B cell (primary cell): Measurements from ENCODE around the gene PTX3. TPM values are rescaled to one million over a fixed set of nuclear protein-coding genes. Genes with fewer than 3 reads are reported as not detected.

Source experiments
- ATAC-seq: fragments of 200-7000 bp; cut with Tn5 transposase; one replicate; pipeline ENCODE4 v1.10.0; 2021; ENCODE audit warnings: low read depth, mild to moderate bottlenecking, moderate number of reproducible peaks, moderate library complexity
- CTCF ChIA-PET: fragments of 350-600 bp; sonication (Branson Sonifier 250); formaldehyde crosslinking; loops from one replicate; lab custom pipeline; 2021; ENCODE audit warnings: antibody characterized with exemption, inconsistent platforms; lab: Charles Lee
- POLR2A ChIA-PET: fragments of 350-600 bp; sonication (Branson Sonifier 250); formaldehyde crosslinking; loops from one replicate; lab custom pipeline; 2021; ENCODE audit warnings: antibody characterized with exemption; lab: Charles Lee
- DNase-seq: peaks from one replicate; pipeline ENCODE4 v3.0.0; 2013
- H2AFZ ChIP-seq: 2 replicates; pipeline ENCODE4 v1.6.1; 2012; ENCODE audit warnings: mild to moderate bottlenecking, low read depth, low read length; ENCODE audit not compliant: insufficient read depth, poor library complexity, severe bottlenecking
- H3K27ac ChIP-seq, 2 donors: 1 replicate in 1 of 2; 2 replicates in 1 of 2; pipeline ENCODE4 v1.5.1; 2012 to 2013; ENCODE audit warnings: low read length in 2 of 2, mild to moderate bottlenecking in 2 of 2, moderate library complexity in 1 of 2
- H3K27me3 ChIP-seq, 4 experiments: fragments of 200-600 bp in 1 of 4; sonication (generic) in 1 of 4; replicated peaks in 1 of 4; 1 replicate in 2 of 4; 2 replicates in 2 of 4; pipeline versions ENCODE4 v1.6.1 to v1.7.0; 2013 to 2016; ENCODE audit warnings: low read length in 3 of 4, mild to moderate bottlenecking in 2 of 4, mixed read lengths in 1 of 4, moderate library complexity in 1 of 4; ENCODE audit not compliant: insufficient read depth in 4 of 4, control insufficient read depth in 3 of 4; ENCODE audit errors: control extremely low read depth in 1 of 4
- H3K36me3 ChIP-seq, 2 experiments: replicated peaks in 1 of 2; 1 replicate in 1 of 2; 2 replicates in 1 of 2; pipeline versions ENCODE4 v1.6.1 to v1.7.1; 2013; ENCODE audit warnings: low read length in 1 of 2; ENCODE audit not compliant: insufficient read depth in 2 of 2, control insufficient read depth in 1 of 2; ENCODE audit errors: control extremely low read depth in 1 of 2, extremely low read depth in 1 of 2
- H3K4me1 ChIP-seq, 2 donors: fragments of 200-600 bp in 1 of 2; sonication (generic) in 1 of 2; 1 replicate in 1 of 2; 2 replicates in 1 of 2; pipeline versions ENCODE4 v1.5.1 to v1.6.1; 2013 to 2017; ENCODE audit warnings: low read length in 2 of 2; ENCODE audit not compliant: control insufficient read depth in 2 of 2, insufficient read depth in 2 of 2
- H3K4me2 ChIP-seq: replicated peaks from 2 replicates; pipeline ENCODE3; 2012; ENCODE audit warnings: mild to moderate bottlenecking, low read depth, low read length; ENCODE audit not compliant: poor library complexity, severe bottlenecking
- H3K4me3 ChIP-seq, 5 experiments: fragments of 200-600 bp in 1 of 5; sonication (generic) in 1 of 5; 1 replicate in 3 of 5; 2 replicates in 2 of 5; pipeline versions ENCODE4 v1.5.1 to v1.7.0; 2011 to 2016; ENCODE audit warnings: low read length in 4 of 5, mild to moderate bottlenecking in 4 of 5, low read depth in 2 of 5, control low read depth in 1 of 5, moderate library complexity in 1 of 5; ENCODE audit not compliant: insufficient read depth in 1 of 5; ENCODE audit errors: control extremely low read depth in 1 of 5, extremely low read depth in 1 of 5
- H3K79me2 ChIP-seq: fragments of 200-600 bp; sonication (generic); one replicate; pipeline ENCODE4 v1.6.0; 2016; ENCODE audit warnings: low read length; ENCODE audit not compliant: control insufficient read depth, insufficient read depth
- H3K9ac ChIP-seq: fragments of 200-600 bp; sonication (generic); 2 replicates; pipeline ENCODE4 v1.6.1; 2017; ENCODE audit warnings: mild to moderate bottlenecking, low read length, moderate library complexity
- H3K9me3 ChIP-seq, 3 donors: one replicate each; pipeline versions ENCODE4 v1.6.1 to v1.7.1; 2013; ENCODE audit warnings: low read length in 2 of 3; ENCODE audit not compliant: control insufficient read depth in 2 of 3, insufficient read depth in 1 of 3; ENCODE audit errors: control extremely low read depth in 1 of 3
- H4K20me1 ChIP-seq: 2 replicates; pipeline ENCODE4 v1.6.0; 2012; ENCODE audit warnings: mild to moderate bottlenecking, low read length; ENCODE audit not compliant: insufficient read depth, control insufficient read depth, poor library complexity, severe bottlenecking
- H3K27ac Mint-ChIP-seq: one replicate; pipeline ENCODE4 v1.8.0; 2021; ENCODE audit warnings: mixed read lengths
- H3K27me3 Mint-ChIP-seq: one replicate; pipeline ENCODE4 v1.8.0; 2021; ENCODE audit warnings: mixed read lengths
- H3K4me1 Mint-ChIP-seq: one replicate; pipeline ENCODE4 v1.8.0; 2021; ENCODE audit warnings: mixed read lengths
- H3K4me3 Mint-ChIP-seq: one replicate; pipeline ENCODE4 v1.8.0; 2021; ENCODE audit warnings: mixed read lengths
- H3K9me3 Mint-ChIP-seq: one replicate; pipeline ENCODE4 v1.8.0; 2022; ENCODE audit warnings: mixed read lengths; ENCODE audit not compliant: insufficient read depth
- EZH2 ChIP-seq: IDR thresholded peaks from 2 replicates; pipeline ENCODE4 v1.6.1; 2012; ENCODE audit warnings: borderline replicate concordance, low read depth, mild to moderate bottlenecking, moderate library complexity, low read length; ENCODE audit not compliant: insufficient read depth, poor library complexity, severe bottlenecking
- WGBS: methylation state at CpG from one replicate; pipeline ENCODE4 v1.1.5; 2013; ENCODE audit warnings: missing lambda C conversion rate; ENCODE audit not compliant: insufficient coverage; 5-methylcytosine and 5-hydroxymethylcytosine counted together
- intact Hi-C: fragments of 100-400 bp; cut with micrococcal nuclease; formaldehyde crosslinking; loops from one replicate; pipeline ENCODE4 v1.10.0; 2022
- polyA plus RNA-seq: library from polyadenylated mRNA; depleted of rRNA; stranded (reverse); fragments of >200 nt; gene quantifications from 2 replicates; pipeline ENCODE4 v1.2.3, GENCODE V29; 2012
- total RNA-seq, 2 donors: library from RNA; stranded (reverse); fragments of 120-200 nt in 1 of 2; gene quantifications; 1 replicate in 1 of 2; 2 replicates in 1 of 2; pipeline versions ENCODE4 v1.2.3 to v1.2.4, GENCODE V29; 2013 to 2022
- TF ChIP-seq, protein P1 (sequence below): fragments of 200-600 bp; IDR thresholded peaks from one replicate; pipeline ENCODE4 v1.8.0; 2022; ENCODE audit warnings: antibody characterized with exemption, mild to moderate bottlenecking

PTX3 gene
- total and polyA plus RNA-seq, 2 donors (not counting 1 experiment from before 2014, with no cell fraction given) = 0.37 to 0.40 TPM

DNA sequence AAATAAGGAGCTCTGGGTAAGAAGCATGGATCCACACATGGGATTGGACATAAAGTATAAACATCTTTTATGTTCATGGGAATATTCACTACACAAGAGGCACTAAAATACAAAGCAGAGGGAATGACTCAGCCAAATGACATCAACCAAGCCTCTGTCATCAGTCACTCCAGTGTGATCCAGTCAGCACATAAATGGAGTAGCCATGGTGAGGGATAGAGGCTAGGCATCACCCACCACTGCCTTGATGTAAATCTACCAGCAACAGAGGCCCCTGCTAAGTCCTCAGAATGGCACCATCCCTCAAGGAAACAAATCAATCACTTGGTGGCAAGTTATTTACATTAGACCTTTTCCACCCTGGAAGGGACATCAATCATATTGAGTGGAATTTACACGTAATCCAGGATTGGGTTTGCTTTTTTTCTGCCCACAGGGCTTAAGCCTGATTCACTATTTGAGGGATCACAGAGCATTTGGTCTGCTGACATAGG, 39.3 kb downstream of the PTX3 start:
- Histone ChIP-seq H3K4me3 (no peak overlapping the region), H3K36me3 (no peaks in the 10 kb centered on the region), H2AFZ (no peak overlapping the region), H3K27ac (no peak overlapping the region), H3K27me3 (no peaks in the 10 kb centered on the region), H3K4me2 (no peak overlapping the region), H3K4me1 (no peaks in the 10 kb centered on the region), H3K79me2 (no peaks in the 10 kb centered on the region), H3K9me3 (no peaks in the 10 kb centered on the region), H4K20me1 (no peaks in the 10 kb centered on the region), H3K9ac (no peak overlapping the region)
- H3K27me3 Mint-ChIP-seq = peaks cover 9% of the 10 kb centered on the region
- no peak overlapping the region for H3K27ac Mint-ChIP-seq
- 60% methylated on average over 1 of the region's 1 CpG for WGBS
- ATAC-seq (no peak), DNase-seq (no peak)
- H3K9me3 Mint-ChIP-seq = no peaks in the 10 kb centered on the region
- intact Hi-C loops = no loop called here
- no peak overlapping the region for H3K4me3 Mint-ChIP-seq
- ChIA-PET CTCF (no interaction called here), POLR2A (no interaction called here)
- no peaks in the 10 kb centered on the region for H3K4me1 Mint-ChIP-seq
- TF ChIP-seq, protein P1, sequence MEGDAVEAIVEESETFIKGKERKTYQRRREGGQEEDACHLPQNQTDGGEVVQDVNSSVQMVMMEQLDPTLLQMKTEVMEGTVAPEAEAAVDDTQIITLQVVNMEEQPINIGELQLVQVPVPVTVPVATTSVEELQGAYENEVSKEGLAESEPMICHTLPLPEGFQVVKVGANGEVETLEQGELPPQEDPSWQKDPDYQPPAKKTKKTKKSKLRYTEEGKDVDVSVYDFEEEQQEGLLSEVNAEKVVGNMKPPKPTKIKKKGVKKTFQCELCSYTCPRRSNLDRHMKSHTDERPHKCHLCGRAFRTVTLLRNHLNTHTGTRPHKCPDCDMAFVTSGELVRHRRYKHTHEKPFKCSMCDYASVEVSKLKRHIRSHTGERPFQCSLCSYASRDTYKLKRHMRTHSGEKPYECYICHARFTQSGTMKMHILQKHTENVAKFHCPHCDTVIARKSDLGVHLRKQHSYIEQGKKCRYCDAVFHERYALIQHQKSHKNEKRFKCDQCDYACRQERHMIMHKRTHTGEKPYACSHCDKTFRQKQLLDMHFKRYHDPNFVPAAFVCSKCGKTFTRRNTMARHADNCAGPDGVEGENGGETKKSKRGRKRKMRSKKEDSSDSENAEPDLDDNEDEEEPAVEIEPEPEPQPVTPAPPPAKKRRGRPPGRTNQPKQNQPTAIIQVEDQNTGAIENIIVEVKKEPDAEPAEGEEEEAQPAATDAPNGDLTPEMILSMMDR = no peak
- no peak for TF ChIP-seq EZH2

DNA sequence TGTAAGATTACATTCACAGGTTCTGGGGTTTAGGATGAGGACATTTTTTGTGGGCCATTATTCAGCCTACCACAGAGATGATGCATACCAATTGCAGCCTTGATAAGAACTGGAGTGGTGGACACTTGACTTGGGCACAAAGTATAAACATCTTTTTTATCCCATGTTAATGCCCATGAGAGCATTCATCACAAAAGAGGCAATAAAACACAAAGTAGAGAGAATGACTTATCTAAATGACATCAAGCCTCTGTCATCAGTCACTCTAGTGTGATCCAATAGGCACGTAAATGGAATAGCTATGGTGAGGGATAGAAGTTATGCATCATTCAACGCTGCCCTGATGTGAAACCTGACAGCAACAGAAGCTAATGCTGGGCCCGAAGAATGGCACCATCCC, 40.8 kb downstream of the PTX3 start:
- H3K27ac ChIP-seq = no peak overlapping the region
- CTCF ChIA-PET = no interaction called here
- POLR2A ChIA-PET = no interaction called here
- H2AFZ ChIP-seq = no peak overlapping the region
- intact Hi-C loops = no loop called here
- no peaks in the 10 kb centered on the region for H3K36me3 ChIP-seq
- H3K4me2 ChIP-seq = no peak overlapping the region
- Mint-ChIP-seq H3K4me1 (no peaks in the 10 kb centered on the region), H3K4me3 (no peak overlapping the region), H3K27ac (no peak overlapping the region), H3K9me3 (peaks cover 4% of the 10 kb centered on the region), H3K27me3 (peaks cover 10% of the 10 kb centered on the region)
- no CpG with 5 or more reads among the region's 3 CpGs for WGBS
- H3K4me3 ChIP-seq = no peak overlapping the region
- ATAC-seq (no peak), DNase-seq (no peak)
- H3K9ac ChIP-seq = no peak overlapping the region
- TF ChIP-seq, protein P1 = no peak
- TF ChIP-seq EZH2 = no peak
- H4K20me1 ChIP-seq = no peaks in the 10 kb centered on the region
- no peaks in the 10 kb centered on the region for H3K79me2 ChIP-seq
- peaks cover 0 to 1% (median 0%) of the 10 kb centered on the region in 3 donors for H3K9me3 ChIP-seq
- H3K27me3 ChIP-seq = no peaks in the 10 kb centered on the region
- no peaks in the 10 kb centered on the region for H3K4me1 ChIP-seq
